T-cell (primary cell): Measurements from ENCODE around the gene TECR. TPM values are rescaled to one million over a fixed set of nuclear protein-coding genes. Genes with fewer than 3 reads are reported as not detected.

Experiments used
- ATAC-seq, 4 experiments: fragments of 200-7000 bp in 3 of 4; fragments of 150-1000 bp in 1 of 4; cut with Tn5 transposase; replicated peaks in 1 of 4; 1 replicate in 3 of 4; 2 replicates in 1 of 4; pipeline ENCODE4 v1.10.0; 2021; ENCODE audit warnings: moderate library complexity in 3 of 4, mild to moderate bottlenecking in 2 of 4, moderate number of reproducible peaks in 1 of 4
- CTCF ChIA-PET, 2 donors: fragments of 300-600 bp; sonication (Branson Sonifier 250); formaldehyde crosslinking; loops; one replicate each; lab custom pipeline; 2022; ENCODE audit warnings: antibody characterized with exemption in 2 of 2; lab: Charles Lee
- POLR2A ChIA-PET, 2 donors: fragments of 300-600 bp; sonication (Branson Sonifier 250); formaldehyde crosslinking; loops; one replicate each; lab custom pipeline; 2022; ENCODE audit warnings: antibody characterized with exemption in 2 of 2; lab: Charles Lee
- DNase-seq, 35 experiments: peaks; one replicate each; pipeline versions ENCODE4 v3.0.0 to v3.0.0-alpha.2; 2013 to 2023
- H3K27ac ChIP-seq: one replicate; pipeline ENCODE4 v1.5.1; 2013; ENCODE audit warnings: low read length
- H3K27me3 ChIP-seq, 2 experiments: replicated peaks in 1 of 2; 1 replicate in 1 of 2; 2 replicates in 1 of 2; pipeline versions ENCODE4 v1.6.1 to v1.7.0; 2013; ENCODE audit warnings: low read length in 1 of 2, mixed read lengths in 1 of 2; ENCODE audit not compliant: control insufficient read depth in 2 of 2, insufficient read depth in 2 of 2; ENCODE audit errors: extremely low read depth in 1 of 2
- H3K36me3 ChIP-seq, 2 donors: 1 replicate in 1 of 2; 2 replicates in 1 of 2; pipeline versions ENCODE4 v1.6.1 to v1.7.0; 2013; ENCODE audit warnings: low read length in 1 of 2; ENCODE audit not compliant: control insufficient read depth in 2 of 2, insufficient read depth in 1 of 2; ENCODE audit errors: extremely low read depth in 1 of 2
- H3K4me1 ChIP-seq, 2 experiments: 1 replicate in 1 of 2; 2 replicates in 1 of 2; pipeline versions ENCODE4 v1.6.1 to v1.7.0; 2013; ENCODE audit warnings: low read length in 2 of 2, mixed read lengths in 1 of 2; ENCODE audit not compliant: insufficient read depth in 2 of 2, control insufficient read depth in 1 of 2; ENCODE audit errors: extremely low read depth in 1 of 2
- H3K4me3 ChIP-seq, 2 donors: 1 replicate in 1 of 2; 2 replicates in 1 of 2; pipeline versions ENCODE4 v1.5.1 to v1.7.0; 2013; ENCODE audit warnings: mild to moderate bottlenecking in 2 of 2, low read length in 1 of 2, moderate library complexity in 1 of 2; ENCODE audit not compliant: control insufficient read depth in 1 of 2; ENCODE audit errors: extremely low read depth in 1 of 2
- H3K9me3 ChIP-seq: 2 replicates; pipeline ENCODE4 v1.7.0; 2013
- H3K27ac Mint-ChIP-seq, 2 donors: one replicate each; pipeline ENCODE4 v1.8.0; 2020 to 2021; ENCODE audit warnings: mild to moderate bottlenecking in 2 of 2, mixed read lengths in 2 of 2
- H3K27me3 Mint-ChIP-seq, 2 donors: one replicate each; pipeline ENCODE4 v1.8.0; 2021 to 2022; ENCODE audit warnings: mixed read lengths in 2 of 2
- H3K36me3 Mint-ChIP-seq: one replicate; pipeline ENCODE4 v1.8.0; 2021; ENCODE audit warnings: mixed read lengths
- H3K4me1 Mint-ChIP-seq, 3 donors: one replicate each; pipeline ENCODE4 v1.8.0; 2020 to 2022; ENCODE audit warnings: mixed read lengths in 3 of 3, mild to moderate bottlenecking in 1 of 3
- H3K4me3 Mint-ChIP-seq, 3 donors: one replicate each; pipeline ENCODE4 v1.8.0; 2020 to 2022; ENCODE audit warnings: mild to moderate bottlenecking in 3 of 3, mixed read lengths in 3 of 3, moderate library complexity in 3 of 3
- H3K9me3 Mint-ChIP-seq, 3 donors: one replicate each; pipeline ENCODE4 v1.8.0; 2020 to 2022; ENCODE audit warnings: mixed read lengths in 3 of 3
- WGBS: methylation state at CpG from one replicate; pipeline ENCODE4 v1.1.5; 2013; ENCODE audit warnings: missing lambda C conversion rate; ENCODE audit not compliant: insufficient coverage; 5-methylcytosine and 5-hydroxymethylcytosine counted together
- total RNA-seq, 35 experiments: library from RNA in 6 of 35; stranded (reverse) in 6 of 35; fragments of 120-200 nt in 1 of 35; gene quantifications; one replicate each; pipeline versions ENCODE4 v1.2.1 to v1.2.4 and lab custom pipeline; 2013 to 2026

Gene TECR
- total RNA-seq, 5 donors from 2014 or later (not counting 1 experiment from before 2014, with no cell fraction given), result 137 to 207 (median 171) TPM

GRCh38 chr19:14565765-14566711 is 36.6 kb downstream of the TECR start:
- no peak for ATAC-seq
- Histone ChIP-seq H3K36me3 (peaks cover 26 to 38% of the 10 kb centered on the region in 2 donors), H3K27ac (peak overlapping the region; percentile 55), H3K4me1 (peaks cover 3 to 72% of the 10 kb centered on the region in 2 experiments), H3K9me3 (no peaks in the 10 kb centered on the region), H3K27me3 (no peaks in the 10 kb centered on the region), H3K4me3 (no peak overlapping the region)
- H3K4me3 Mint-ChIP-seq, result no peak overlapping the region
- POLR2A ChIA-PET, result interaction anchor here (0.5 to 0.7 kb wide), 3 partner anchors 61 to 719 kb away, joined by 3 to 4 read pairs (median 4); no protein-coding TSS in a partner anchor
- no peak for DNase-seq
- peaks cover 22 to 47% (median 37%) of the 10 kb centered on the region in 3 donors for H3K4me1 Mint-ChIP-seq
- CTCF ChIA-PET, result interaction anchor here in 1 of 2 donors (0.5 kb wide), 1 partner anchor 94 kb away, joined by 3 read pairs; no protein-coding TSS in a partner anchor
- H3K27me3 Mint-ChIP-seq, result no peaks in the 10 kb centered on the region
- 93% methylated on average over 11 of the region's 31 CpGs for WGBS
- H3K9me3 Mint-ChIP-seq, result no peaks in the 10 kb centered on the region
- H3K36me3 Mint-ChIP-seq, result peaks cover 12% of the 10 kb centered on the region
- H3K27ac Mint-ChIP-seq, result no peak overlapping the region

- no peak for DNase-seq
These were observed 37.3 kb downstream of the TECR start for GRCh38 chr19:14566712-14567077.

GRCh38 chr19:14567079-14567478 is 37.7 kb downstream of the TECR start:
- Histone ChIP-seq H3K4me3 (no peak overlapping the region), H3K9me3 (no peaks in the 10 kb centered on the region), H3K27ac (peak overlapping the region; percentile 28), H3K36me3 (peaks cover 20 to 37% of the 10 kb centered on the region in 2 donors), H3K27me3 (peaks cover 0 to 4% of the 10 kb centered on the region in 2 experiments), H3K4me1 (peaks cover 4 to 70% of the 10 kb centered on the region in 2 experiments)
- Mint-ChIP-seq H3K36me3 (peaks cover 12% of the 10 kb centered on the region), H3K4me1 (peaks cover 32 to 50% (median 42%) of the 10 kb centered on the region in 3 donors), H3K27ac (peak overlapping the region; percentile 23 to 36), H3K4me3 (no peak overlapping the region), H3K9me3 (no peaks in the 10 kb centered on the region), H3K27me3 (no peaks in the 10 kb centered on the region)
- ChIA-PET CTCF (no interaction called here), POLR2A (interaction anchor here in 1 of 2 donors (0.6 kb wide), 1 partner anchor 92 kb away, joined by 4 read pairs; no protein-coding TSS in a partner anchor)
- WGBS, result 93% methylated on average over 11 of the region's 11 CpGs
- no peak for ATAC-seq
- no peak for DNase-seq

More at GRCh38 chr19:14566712-14567077, 37.3 kb downstream of the TECR start:
- Histone ChIP-seq H3K27ac (no peak overlapping the region), H3K4me3 (no peak overlapping the region), H3K27me3 (peaks cover 0 to 3% of the 10 kb centered on the region in 2 experiments), H3K4me1 (peaks cover 4 to 72% of the 10 kb centered on the region in 2 experiments), H3K36me3 (peaks cover 21 to 38% of the 10 kb centered on the region in 2 donors), H3K9me3 (no peaks in the 10 kb centered on the region)
- H3K4me3 Mint-ChIP-seq, result no peak overlapping the region
- no peak overlapping the region for H3K27ac Mint-ChIP-seq
- H3K27me3 Mint-ChIP-seq, result no peaks in the 10 kb centered on the region
- H3K36me3 Mint-ChIP-seq, result peaks cover 12% of the 10 kb centered on the region
- H3K9me3 Mint-ChIP-seq, result no peaks in the 10 kb centered on the region
- no peak for ATAC-seq
- 73% methylated on average over 16 of the region's 18 CpGs for whole genome bisulfite sequencing
- ChIA-PET POLR2A (interaction anchor here (0.5 to 0.7 kb wide), 4 partner anchors 62 to 718 kb away, joined by 3 to 4 read pairs (median 4); no protein-coding TSS in a partner anchor), CTCF (interaction anchor here in 1 of 2 donors (0.5 kb wide), 1 partner anchor 94 kb away, joined by 3 read pairs; no protein-coding TSS in a partner anchor)
- peaks cover 29 to 49% (median 41%) of the 10 kb centered on the region in 3 donors for H3K4me1 Mint-ChIP-seq

- peak overlapping the region; percentile 85 to 100 for H3K4me3 ChIP-seq
- peaks cover 7% of the 10 kb centered on the region for H3K36me3 Mint-ChIP-seq
These were observed 41.6 kb downstream of the TECR start for GRCh38 chr19:14570864-14571527.

GRCh38 chr19:14571695-14572490 is 42.5 kb downstream of the TECR start, which contains the start of gene NDUFB7:
NDUFB7 (minus strand) TSS chr19:14572066; CDS start chr19:14572000, 66 bp downstream.
- Mint-ChIP-seq H3K27me3 (no peaks in the 10 kb centered on the region), H3K4me3 (peak within 1 kb of the TSS; percentile 94 to 95 (median 94)), H3K4me1 (peaks cover 42 to 51% (median 44%) of the 10 kb centered on the region in 3 donors), H3K9me3 (no peaks in the 10 kb centered on the region), H3K27ac (peak within 1 kb of the TSS; percentile 92 to 93), H3K36me3 (peaks cover 7% of the 10 kb centered on the region)
- CTCF ChIA-PET, result interaction anchor here (0.6 to 4.2 kb wide), 6 partner anchors 16 to 837 kb away, joined by 3 to 56 read pairs (median 4); partner anchors contain the start of genes DCAF15 (in 1 of the 2) and ZNF333 (in 1 of the 2)
- Histone ChIP-seq H3K36me3 (peaks cover 6 to 7% of the 10 kb centered on the region in 2 donors), H3K4me1 (peaks cover 4 to 42% of the 10 kb centered on the region in 2 experiments), H3K27me3 (peaks cover 0 to 4% of the 10 kb centered on the region in 2 experiments), H3K9me3 (no peaks in the 10 kb centered on the region), H3K27ac (peak within 1 kb of the TSS; percentile 40), H3K4me3 (peak within 1 kb of the TSS; percentile 85 to 100)
- 0% methylated on average over 31 of the region's 40 CpGs for WGBS
- DNase-seq, result peak; percentile 77 to 96 (median 85)
- peak; percentile 96 to 97 (median 96) for ATAC-seq
- POLR2A ChIA-PET, result interaction anchor here (0.5 to 1.0 kb wide), 2 partner anchors 118 to 134 kb away, joined by 3 to 12 read pairs; partner anchors contain the start of gene ZNF333 (in 1 of the 2)

More at GRCh38 chr19:14570864-14571527, 41.6 kb downstream of the TECR start:
- Mint-ChIP-seq H3K4me3 (peak overlapping the region; percentile 94 to 95 (median 94)), H3K27ac (peak overlapping the region; percentile 92 to 93), H3K27me3 (no peaks in the 10 kb centered on the region), H3K4me1 (peaks cover 44 to 54% (median 46%) of the 10 kb centered on the region in 3 donors), H3K9me3 (no peaks in the 10 kb centered on the region)
- no peaks in the 10 kb centered on the region for H3K9me3 ChIP-seq
- peak overlapping the region; percentile 40 for H3K27ac ChIP-seq
- 56% methylated on average over 17 of the region's 22 CpGs for WGBS
- ChIA-PET CTCF (interaction anchor here in 1 of 2 donors (1.9 to 4.2 kb wide), 2 partner anchors 15 to 116 kb away, joined by 4 to 56 read pairs; no protein-coding TSS in a partner anchor), POLR2A (interaction anchor here in 1 of 2 donors (1.0 kb wide), 1 partner anchor 119 kb away, joined by 3 read pairs; the partner anchor contains the start of gene ZNF333)
- ATAC-seq, result no peak
- peaks cover 8 to 9% of the 10 kb centered on the region in 2 donors for H3K36me3 ChIP-seq
- H3K4me1 ChIP-seq, result peaks cover 4 to 49% of the 10 kb centered on the region in 2 experiments
- H3K27me3 ChIP-seq, result peaks cover 0 to 4% of the 10 kb centered on the region in 2 experiments
- no peak for DNase-seq
